Liver (tissue), 9 donors: ENCODE measurements around the gene ILDR2. TPM values are rescaled to one million over a fixed set of nuclear protein-coding genes. Genes with fewer than 3 reads are reported as not detected.

ENCODE experiments used
- DNase-seq: peaks from one replicate; pipeline ENCODE4 v3.0.0-alpha.2; 2017; ENCODE audit warnings: low spot score
- H3K27ac ChIP-seq, 2 donors: one replicate each; pipeline ENCODE4 v1.7.0; 2013; ENCODE audit warnings: inconsistent platforms in 2 of 2, low read length in 2 of 2, control low read depth in 1 of 2, low read depth in 1 of 2, mild to moderate bottlenecking in 1 of 2
- H3K27me3 ChIP-seq, 4 donors: one replicate each; pipeline versions ENCODE4 v1.6.1 to v1.7.0; 2013; ENCODE audit warnings: low read length in 3 of 4, inconsistent platforms in 1 of 4, mild to moderate bottlenecking in 1 of 4, moderate library complexity in 1 of 4; ENCODE audit not compliant: control insufficient read depth in 4 of 4, insufficient read depth in 4 of 4
- H3K36me3 ChIP-seq, 4 donors: one replicate each; pipeline versions ENCODE4 v1.6.1 to v1.7.0; 2013; ENCODE audit warnings: low read length in 3 of 4, mild to moderate bottlenecking in 3 of 4, low read depth in 1 of 4, moderate library complexity in 1 of 4; ENCODE audit not compliant: control insufficient read depth in 4 of 4, insufficient read depth in 3 of 4
- H3K4me1 ChIP-seq, 4 donors: one replicate each; pipeline versions ENCODE4 v1.6.1 to v1.7.0; 2013; ENCODE audit warnings: low read length in 3 of 4, mild to moderate bottlenecking in 3 of 4, moderate library complexity in 1 of 4; ENCODE audit not compliant: control insufficient read depth in 4 of 4, insufficient read depth in 4 of 4
- H3K4me3 ChIP-seq, 3 donors: one replicate each; pipeline versions ENCODE4 v1.6.1 to v1.7.0; 2013; ENCODE audit warnings: low read length in 3 of 3, control low read depth in 1 of 3, low read depth in 1 of 3, mild to moderate bottlenecking in 1 of 3
- H3K9ac ChIP-seq, 2 donors: one replicate each; pipeline ENCODE4 v1.7.0; 2013; ENCODE audit warnings: low read length in 2 of 2, mild to moderate bottlenecking in 2 of 2, moderate library complexity in 2 of 2, control low read depth in 1 of 2, low read depth in 1 of 2
- H3K9me3 ChIP-seq, 4 donors: one replicate each; pipeline versions ENCODE4 v1.6.1 to v1.7.0; 2013; ENCODE audit warnings: low read length in 3 of 4; ENCODE audit not compliant: control insufficient read depth in 4 of 4
- ATF3 ChIP-seq: IDR thresholded peaks from 2 replicates; pipeline ENCODE4 v1.6.1; 2016; ENCODE audit warnings: antibody characterized with exemption
- CTCF ChIP-seq: fragments of 150-350 bp; IDR thresholded peaks from 2 replicates; pipeline ENCODE4 v1.5.1; 2017; ENCODE audit warnings: improper control_type of control experiment, low read depth, low read length; ENCODE audit not compliant: missing input control
- EGR1 ChIP-seq, 2 donors: IDR thresholded peaks; 2 replicates each; pipeline ENCODE4 v1.6.1; 2016 to 2018; ENCODE audit warnings: antibody characterized with exemption in 2 of 2, low read depth in 2 of 2
- FOXA1 ChIP-seq: IDR thresholded peaks from 2 replicates; pipeline ENCODE4 v1.6.1; 2016; ENCODE audit warnings: antibody characterized with exemption
- FOXA2 ChIP-seq: IDR thresholded peaks from 2 replicates; pipeline ENCODE4 v1.6.1; 2016; ENCODE audit warnings: antibody characterized with exemption
- GABPA ChIP-seq, 2 donors: IDR thresholded peaks in 1 of 2; conservative IDR thresholded peaks in 1 of 2; 2 replicates each; pipeline ENCODE4 v1.6.1; 2016; ENCODE audit warnings: antibody characterized with exemption in 2 of 2, mild to moderate bottlenecking in 1 of 2, moderate library complexity in 1 of 2
- HNF4A ChIP-seq, 2 donors: conservative IDR thresholded peaks; 2 replicates each; pipeline ENCODE4 v1.6.1; 2016; ENCODE audit warnings: antibody characterized with exemption in 2 of 2, mild to moderate bottlenecking in 2 of 2
- HNF4G ChIP-seq: IDR thresholded peaks from 2 replicates; pipeline ENCODE4 v1.6.1; 2016; ENCODE audit warnings: antibody characterized with exemption
- JUND ChIP-seq, 2 donors: IDR thresholded peaks; 2 replicates each; pipeline ENCODE4 v1.6.1; 2016; ENCODE audit warnings: antibody characterized with exemption in 2 of 2
- MAX ChIP-seq: IDR thresholded peaks from 2 replicates; pipeline ENCODE4 v1.6.1; 2016; ENCODE audit warnings: antibody characterized with exemption
- NR2F2 ChIP-seq: IDR thresholded peaks from 2 replicates; pipeline ENCODE4 v1.6.1; 2016; ENCODE audit warnings: antibody characterized with exemption
- REST ChIP-seq: IDR thresholded peaks from 2 replicates; pipeline ENCODE4 v1.6.1; 2016; ENCODE audit warnings: antibody characterized with exemption, mild to moderate bottlenecking
- RXRA ChIP-seq, 2 donors: IDR thresholded peaks; 2 replicates each; pipeline ENCODE4 v1.6.1; 2017 to 2018; ENCODE audit warnings: antibody characterized with exemption in 2 of 2, mild to moderate bottlenecking in 1 of 2
- SP1 ChIP-seq: IDR thresholded peaks from 2 replicates; pipeline ENCODE4 v1.6.1; 2018; ENCODE audit warnings: antibody characterized with exemption, mild to moderate bottlenecking
- TAF1 ChIP-seq: conservative IDR thresholded peaks from 2 replicates; pipeline ENCODE4 v1.6.1; 2016; ENCODE audit warnings: antibody characterized with exemption, mild to moderate bottlenecking
- ZBTB33 ChIP-seq: IDR thresholded peaks from 2 replicates; pipeline ENCODE4 v1.6.1; 2016; ENCODE audit warnings: antibody characterized with exemption
- WGBS: extraction: QIAGEN DNeasy Blood & Tissue Kit; methylation state at CpG from one replicate; pipeline ENCODE4 v1.1.7; 2013; 5-methylcytosine and 5-hydroxymethylcytosine counted together
- polyA plus RNA-seq, 2 donors: library from polyadenylated mRNA; stranded (reverse) in 1 of 2; unstranded in 1 of 2; fragments of 200-250 nt in 1 of 2; fragments of >200 nt in 1 of 2; fragmentation: Nextera tagmentation in 1 of 2; extraction: Ambion mirVana in 1 of 2; gene quantifications; one replicate each; pipeline versions ENCODE4 v1.2.1 to v1.2.3, GENCODE V29; 2013 to 2015
- total RNA-seq, 2 donors: library from RNA; depleted of rRNA; stranded (reverse); fragments of >200 nt; gene quantifications; one replicate each; pipeline ENCODE4 v1.2.3, GENCODE V29; 2014
- donor health status: healthy.
- donor health status: healthy.
- donor health status: healthy.
- donor health status: healthy.
- donor health status: healthy.

Gene ILDR2
- total and polyA plus RNA-seq, 4 donors = 0.09 to 7.4 (median 0.44) TPM

GRCh38 chr1:166903232-166903631 lies 72.1 kb downstream of the ILDR2 start:
- TF ChIP-seq NR2F2 (no peak), CTCF (no peak), GABPA (IDR thresholded peaks at IDR 0.05 in 1 of 2, conservative IDR thresholded peaks at IDR 0.05 in 1 of 2) (no peak), REST (no peak), HNF4G (no peak), JUND (IDR thresholded peaks at IDR 0.05) (no peak), FOXA2 (no peak), RXRA (IDR thresholded peaks at IDR 0.05) (no peak), MAX (no peak), FOXA1 (no peak), TAF1 (no peak), SP1 (no peak), HNF4A (conservative IDR thresholded peaks at IDR 0.05) (no peak), EGR1 (IDR thresholded peaks at IDR 0.05; ENCODE audit: low read depth in 2 of 2) (no peak), ZBTB33 (no peak)
- Histone ChIP-seq H3K4me1 (no peaks in the 10 kb centered on the region), H3K9me3 (no peaks in the 10 kb centered on the region), H3K36me3 (no peaks in the 10 kb centered on the region), H3K9ac (no peak overlapping the region), H3K4me3 (no peak overlapping the region), H3K27me3 (no peaks in the 10 kb centered on the region), H3K27ac (no peak overlapping the region)
- WGBS = 83% methylated on average over 1 of the region's 1 CpG
- no peak for DNase-seq

- Histone ChIP-seq H3K4me1 (no peaks in the 10 kb centered on the region), H3K27me3 (no peaks in the 10 kb centered on the region), H3K9ac (no peak overlapping the region), H3K4me3 (no peak overlapping the region), H3K27ac (no peak overlapping the region), H3K36me3 (no peaks in the 10 kb centered on the region), H3K9me3 (peaks cover 0 to 3% (median 1%) of the 10 kb centered on the region in 4 donors)
- no peak for DNase-seq
- whole genome bisulfite sequencing = 81% methylated on average over 1 of the region's 1 CpG
- no peak for TF ChIP-seq FOXA1
- no peak for TF ChIP-seq ATF3
- no peak for TF ChIP-seq REST
- no peak for TF ChIP-seq ZBTB33
- no peak for TF ChIP-seq HNF4G
- no peak for TF ChIP-seq EGR1 (IDR thresholded peaks at IDR 0.05; ENCODE audit: low read depth in 2 of 2)
- no peak for TF ChIP-seq RXRA (IDR thresholded peaks at IDR 0.05)
- TF ChIP-seq FOXA2 = no peak
- no peak for TF ChIP-seq SP1
These were observed 73.1 kb downstream of the ILDR2 start for GRCh38 chr1:166902279-166902678.
